GM10266 (cell line): ENCODE data around the gene DTX3.
"Not testable (repeated sequence)": the region's sequence is repeated elsewhere in the genome, so short reads cannot be mapped to it uniquely, and the experiment has no call there.

Experiments used
- DNase-seq: peaks from one replicate; pipeline ENCODE4 v3.0.0; 2012; ENCODE audit errors: extremely low spot score
- CTCF ChIP-seq: IDR thresholded peaks from 2 replicates; pipeline ENCODE4 v1.5.1; 2012; ENCODE audit warnings: mild to moderate bottlenecking, low read depth; ENCODE audit not compliant: control insufficient read depth, insufficient read depth; ENCODE audit errors: missing control alignments

DTX3 gene

GRCh38 chr12:57632073-57632957 lies 27.7 kb downstream of the DTX3 start:
- peak; percentile 6 for TF ChIP-seq CTCF
- DNase-seq: peak; percentile 32

GRCh38 chr12:57632958-57633840 lies 28.6 kb downstream of the DTX3 start, which contains the start of gene B4GALNT1:
TSS of gene B4GALNT1 (minus strand) at chr12:57633201. CDS start at chr12:57632132, 1,069 bp downstream.
- peak; percentile 84 for DNase-seq
- peak; percentile 85 for TF ChIP-seq CTCF

GRCh38 chr12:57636731-57637130 lies 32.1 kb downstream of the DTX3 start:
- DNase-seq: not testable (repeated sequence)

GRCh38 chr12:57637364-57637763 lies 32.7 kb downstream of the DTX3 start:
- DNase-seq: no peak
- no peak for TF ChIP-seq CTCF

- no peak for DNase-seq
- no peak for TF ChIP-seq CTCF
Observed at GRCh38 chr12:57638096-57638495, 33.5 kb downstream of the DTX3 start.

- no peak for DNase-seq
- no peak for TF ChIP-seq CTCF
Observed at GRCh38 chr12:57640175-57641042, 35.8 kb downstream of the DTX3 start.

- no peak for DNase-seq
- TF ChIP-seq CTCF: no peak
Observed at GRCh38 chr12:57641699-57642442, 37.2 kb downstream of the DTX3 start.

GRCh38 chr12:57645990-57646658 lies 41.5 kb downstream of the DTX3 start:
- DNase-seq: not testable (repeated sequence)

- not testable (repeated sequence) for DNase-seq
Observed at GRCh38 chr12:57646659-57647049, 42.0 kb downstream of the DTX3 start.
